ENCODE measurements around the gene KDM4B.

The KDM4B gene

GRCh38 chr19:5112175-5112574 is 143.3 kb downstream of the KDM4B start:
- DNase-seq = no peak

GRCh38 chr19:5112681-5113575 is 144.0 kb downstream of the KDM4B start:
- DNase-seq = no peak

- DNase-seq = no peak
Observed at GRCh38 chr19:5113633-5114586, 145.0 kb downstream of the KDM4B start.

GRCh38 chr19:5114727-5115126 is 145.8 kb downstream of the KDM4B start:
- no peak for DNase-seq

GRCh38 chr19:5115351-5115750 is 146.4 kb downstream of the KDM4B start:
- DNase-seq = no peak

GRCh38 chr19:5115771-5116202 is 146.9 kb downstream of the KDM4B start:
- no peak for DNase-seq

- DNase-seq = no peak
Observed at GRCh38 chr19:5116292-5116691, 147.4 kb downstream of the KDM4B start.

GRCh38 chr19:5117421-5117820 is 148.5 kb downstream of the KDM4B start:
- no peak for DNase-seq

- no peak for DNase-seq
Observed at GRCh38 chr19:5118026-5118425, 149.1 kb downstream of the KDM4B start.

- DNase-seq = no peak
Observed at GRCh38 chr19:5119297-5119998, 150.5 kb downstream of the KDM4B start.

GRCh38 chr19:5120321-5120720 is 151.4 kb downstream of the KDM4B start:
- no peak for DNase-seq

- DNase-seq = no peak
Observed at GRCh38 chr19:5120833-5121232, 151.9 kb downstream of the KDM4B start.

- no peak for DNase-seq
Observed at GRCh38 chr19:5121266-5122120, 152.6 kb downstream of the KDM4B start.

- no peak for DNase-seq
Observed at GRCh38 chr19:5122121-5122400, 153.1 kb downstream of the KDM4B start.

GRCh38 chr19:5122671-5123409 is 153.9 kb downstream of the KDM4B start:
- DNase-seq = no peak

GRCh38 chr19:5123646-5124045 is 154.7 kb downstream of the KDM4B start:
- DNase-seq = no peak

- no peak for DNase-seq
Observed at GRCh38 chr19:5124111-5124855, 155.4 kb downstream of the KDM4B start.

- no peak for DNase-seq
Observed at GRCh38 chr19:5125376-5125775, 156.5 kb downstream of the KDM4B start.

GRCh38 chr19:5125797-5126497 is 157.0 kb downstream of the KDM4B start:
- DNase-seq = no peak
